ENCODE data around the gene MAP1LC3C. TPM values are rescaled to one million over a fixed set of nuclear protein-coding genes. Genes with fewer than 3 reads are reported as not detected.

The MAP1LC3C gene
- total RNA-seq, result 0.07 and 0.11 TPM in 2 replicates

DNA sequence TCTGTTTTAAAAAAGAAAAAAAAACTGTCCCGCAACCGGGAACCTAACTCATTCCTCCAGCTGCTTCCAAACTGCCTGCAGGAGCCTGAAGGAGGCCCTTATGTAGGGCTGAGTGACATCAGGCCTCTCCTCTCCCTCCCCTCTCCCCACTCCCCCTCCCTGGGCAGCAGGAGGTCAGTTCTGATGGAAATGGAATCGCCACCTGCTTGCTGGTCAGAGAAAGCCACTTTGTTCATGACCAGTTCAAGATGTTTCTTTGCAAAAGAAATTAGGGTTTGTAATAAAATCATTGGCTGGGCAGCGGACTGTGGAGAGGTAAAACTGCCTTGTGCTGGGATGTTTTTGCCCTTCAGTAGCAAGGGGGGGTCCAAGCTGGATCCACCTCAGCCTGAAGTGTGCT lies at the start of gene MAP1LC3C:
TSS of gene MAP1LC3C (minus strand) at position 73 of the 400 bp plus-strand sequence. CDS start 90 bp downstream, outside the sequence.
- DNase-seq (ENCODE audit: low read depth, low spot score), result no peak

- DNase-seq (ENCODE audit: low read depth, low spot score), result no peak
Observed at GRCh38 chr1:242043165-242043564, 44.3 kb upstream of the MAP1LC3C start.

- DNase-seq (ENCODE audit: low read depth, low spot score), result no peak
Observed at GRCh38 chr1:242034392-242034791, 35.5 kb upstream of the MAP1LC3C start.

DNA sequence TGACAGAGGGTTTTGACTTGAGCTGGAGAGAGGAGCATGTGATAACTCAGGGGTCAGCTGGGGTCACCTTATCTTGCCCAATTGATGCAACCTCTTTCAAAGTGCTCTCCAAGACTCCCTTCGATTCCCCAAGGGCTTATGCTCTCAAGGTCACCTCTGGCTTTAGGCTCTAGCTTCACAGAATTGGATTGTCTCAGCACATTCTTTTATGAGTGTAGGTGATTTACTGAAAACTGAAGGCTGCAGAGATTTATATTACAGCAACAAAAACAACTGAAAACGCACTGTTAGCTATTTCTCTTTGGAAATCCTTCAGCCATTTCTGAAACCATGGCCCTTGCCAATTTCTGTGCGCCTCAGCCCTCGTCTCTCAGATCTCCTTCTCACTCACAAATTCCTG lies 34.5 kb upstream of the MAP1LC3C start:
- no peak for DNase-seq (ENCODE audit: low read depth, low spot score)

DNA sequence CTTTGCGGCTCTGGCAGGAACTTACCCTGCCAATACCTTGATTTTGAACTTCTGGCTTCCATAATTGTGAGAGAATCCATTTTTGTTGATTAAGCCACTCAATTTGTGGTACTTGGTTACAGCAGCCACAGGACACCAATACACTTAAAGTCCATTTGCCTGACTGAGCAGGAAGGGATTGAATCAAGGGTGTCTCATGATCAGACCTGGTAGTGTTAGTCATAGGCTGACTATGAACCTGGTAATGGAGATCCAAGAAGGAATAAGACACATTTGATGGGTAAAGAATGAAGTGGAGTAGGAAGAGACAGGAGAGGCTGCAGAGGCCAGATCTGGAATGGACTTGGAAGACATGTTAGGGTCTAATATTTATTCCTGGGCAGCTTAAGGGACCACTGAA lies 31.2 kb upstream of the MAP1LC3C start:
- no peak for DNase-seq (ENCODE audit: low read depth, low spot score)

- DNase-seq (ENCODE audit: low read depth, low spot score), result no peak
Observed at GRCh38 chr1:242025681-242026080, 26.8 kb upstream of the MAP1LC3C start.

DNA sequence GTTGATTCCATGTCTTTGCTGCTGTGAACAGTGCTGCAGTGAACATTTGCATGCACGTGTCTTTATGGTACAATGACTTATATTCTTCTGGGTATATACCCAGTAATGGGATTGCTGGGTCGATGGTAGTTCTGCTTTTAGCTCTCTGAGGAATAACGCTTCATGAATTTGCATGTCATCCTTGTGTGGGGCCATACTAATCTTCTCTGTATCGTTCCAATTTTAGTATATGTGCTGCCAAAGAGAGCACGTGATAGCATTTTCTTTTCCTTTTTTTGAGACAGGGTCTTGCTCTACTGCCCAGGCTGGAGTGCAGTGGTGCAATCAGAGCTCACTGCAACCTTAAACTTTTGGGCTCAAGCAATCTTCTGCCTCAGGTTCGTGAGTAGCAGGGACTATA lies 24.9 kb upstream of the MAP1LC3C start:
- DNase-seq (ENCODE audit: low read depth, low spot score), result no peak

DNA sequence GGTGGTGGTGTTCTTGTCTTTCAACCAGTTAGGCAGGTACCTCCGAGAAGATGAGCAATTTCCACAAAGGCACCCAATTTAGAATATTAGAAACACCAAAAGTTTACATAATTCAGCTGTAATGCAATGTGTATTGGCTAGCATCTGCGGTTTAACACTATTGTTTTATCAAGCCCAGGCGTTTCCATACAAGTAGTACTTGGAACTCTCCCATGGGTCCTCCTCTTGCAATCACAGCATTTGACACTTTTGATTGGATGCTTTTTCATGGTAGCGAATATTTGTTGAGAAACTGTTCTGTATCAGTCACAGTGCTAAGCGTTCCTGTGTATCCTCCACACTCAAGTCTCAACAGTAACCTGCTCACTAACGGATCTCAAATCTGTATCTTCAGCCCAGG lies 20.1 kb upstream of the MAP1LC3C start:
- DNase-seq (ENCODE audit: low read depth, low spot score), result no peak

GRCh38 chr1:242017580-242018233 lies 18.8 kb upstream of the MAP1LC3C start:
- no peak for DNase-seq (ENCODE audit: low read depth, low spot score)

DNA sequence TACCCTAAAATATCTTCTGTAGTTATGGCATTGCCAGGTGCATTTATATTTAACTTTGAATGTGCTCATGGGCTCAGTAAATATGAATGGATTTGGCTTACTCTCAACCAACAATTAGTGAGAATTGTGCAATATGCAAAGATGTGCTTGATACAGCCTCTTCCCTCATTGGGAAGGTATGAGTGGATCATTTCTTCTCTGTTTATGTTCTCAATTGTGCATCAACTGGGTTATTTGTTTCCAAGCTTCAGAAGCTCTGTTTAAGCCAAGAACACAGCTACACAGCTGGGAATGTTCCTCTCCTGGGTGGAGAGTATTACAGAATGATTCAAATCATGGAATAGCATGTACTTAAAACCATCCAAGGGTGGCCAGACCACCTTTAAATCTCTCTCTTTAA lies 17.6 kb upstream of the MAP1LC3C start:
- DNase-seq (ENCODE audit: low read depth, low spot score), result no peak

- no peak for DNase-seq (ENCODE audit: low read depth, low spot score)
Observed at GRCh38 chr1:242011894-242012660, 13.2 kb upstream of the MAP1LC3C start.

DNA sequence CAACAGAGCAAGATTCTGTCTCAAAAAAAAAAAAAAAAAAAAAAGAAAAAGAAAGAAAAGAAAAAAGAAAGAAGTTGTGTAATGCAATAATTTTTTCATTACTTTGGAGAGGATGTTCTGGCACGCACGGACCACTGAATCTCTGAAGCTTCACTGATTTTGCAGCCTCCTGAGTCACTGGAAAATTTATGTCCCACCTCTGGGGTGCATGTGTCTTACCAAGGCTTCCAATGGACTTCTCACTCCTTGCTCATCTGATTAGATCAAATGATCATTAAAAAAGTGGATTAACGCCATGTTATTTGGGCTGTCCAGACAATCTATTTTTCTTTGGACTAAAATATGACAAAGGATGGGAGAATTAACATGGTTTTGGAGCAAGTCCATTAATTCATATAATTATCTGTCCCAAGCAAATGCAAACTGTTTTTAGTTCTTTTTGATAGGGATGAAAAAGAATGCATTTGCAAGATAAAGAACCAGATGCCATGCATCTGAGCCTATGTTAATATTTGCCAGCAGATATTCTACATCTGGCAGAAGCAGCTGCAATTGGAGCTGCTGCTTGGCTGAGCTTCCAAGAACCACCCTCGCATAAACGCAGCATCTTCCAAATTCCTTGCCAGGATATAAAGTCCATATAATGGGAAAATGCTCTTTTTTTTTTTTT lies 10.1 kb upstream of the MAP1LC3C start:
- no peak for DNase-seq (ENCODE audit: low read depth, low spot score)

GRCh38 chr1:242006976-242007375 lies 8.1 kb upstream of the MAP1LC3C start:
- DNase-seq (ENCODE audit: low read depth, low spot score), result no peak

- no peak for DNase-seq (ENCODE audit: low read depth, low spot score)
Observed at GRCh38 chr1:242005866-242006535, 7.1 kb upstream of the MAP1LC3C start.

GRCh38 chr1:242004751-242005495 lies 6.0 kb upstream of the MAP1LC3C start:
- no peak for DNase-seq (ENCODE audit: low read depth, low spot score)

- no peak for DNase-seq (ENCODE audit: low read depth, low spot score)
Observed at GRCh38 chr1:242002510-242002909, 3.6 kb upstream of the MAP1LC3C start.

- DNase-seq (ENCODE audit: low read depth, low spot score), result no peak
Observed at GRCh38 chr1:242002072-242002471, 3.2 kb upstream of the MAP1LC3C start.

DNA sequence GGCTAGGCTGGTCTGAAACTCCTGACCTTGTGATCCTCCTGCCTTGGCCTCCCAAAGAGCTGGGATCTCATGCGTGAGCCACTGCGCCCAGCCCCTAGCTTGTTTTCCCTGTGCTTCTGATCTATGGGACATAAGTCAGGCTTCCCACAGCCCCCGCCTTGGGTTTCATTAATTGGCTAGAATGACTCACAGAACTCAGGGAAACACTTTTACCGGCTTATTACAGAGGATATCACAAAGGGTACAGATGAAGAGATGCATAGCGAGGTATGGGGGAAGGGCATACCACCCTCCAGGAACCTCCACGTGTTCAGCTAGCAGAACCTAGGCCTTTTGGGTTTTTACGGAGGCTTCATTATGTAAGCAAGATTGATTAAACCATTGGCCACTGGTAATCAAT lies 1.5 kb upstream of the MAP1LC3C start:
- DNase-seq (ENCODE audit: low read depth, low spot score), result no peak

DNA sequence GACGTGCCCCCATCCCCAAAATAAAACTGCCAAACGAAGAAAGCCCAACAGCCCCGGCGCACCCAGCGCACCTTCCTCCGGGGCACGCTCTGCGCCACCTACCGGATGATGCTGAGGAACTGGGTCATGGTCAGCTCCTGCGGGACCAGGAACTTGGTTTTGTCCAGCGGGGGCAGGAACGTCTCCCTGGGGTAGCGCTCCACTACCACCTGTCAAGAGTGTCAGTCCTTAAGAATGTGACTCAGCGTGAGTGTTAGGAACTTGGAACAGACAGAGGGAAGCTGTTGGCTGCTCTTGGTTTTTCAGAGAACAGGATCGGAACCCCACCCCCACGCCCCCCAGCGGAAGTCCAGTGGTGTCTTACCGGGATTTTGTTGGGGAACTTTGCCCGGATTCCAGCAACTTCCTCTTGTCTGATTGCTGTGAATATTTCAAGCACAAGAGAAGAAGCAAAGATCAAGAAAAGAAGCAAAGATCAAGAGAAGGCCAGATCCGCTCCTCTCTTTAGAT lies 431 bp downstream of the MAP1LC3C start:
- DNase-seq (ENCODE audit: low read depth, low spot score), result no peak

DNA sequence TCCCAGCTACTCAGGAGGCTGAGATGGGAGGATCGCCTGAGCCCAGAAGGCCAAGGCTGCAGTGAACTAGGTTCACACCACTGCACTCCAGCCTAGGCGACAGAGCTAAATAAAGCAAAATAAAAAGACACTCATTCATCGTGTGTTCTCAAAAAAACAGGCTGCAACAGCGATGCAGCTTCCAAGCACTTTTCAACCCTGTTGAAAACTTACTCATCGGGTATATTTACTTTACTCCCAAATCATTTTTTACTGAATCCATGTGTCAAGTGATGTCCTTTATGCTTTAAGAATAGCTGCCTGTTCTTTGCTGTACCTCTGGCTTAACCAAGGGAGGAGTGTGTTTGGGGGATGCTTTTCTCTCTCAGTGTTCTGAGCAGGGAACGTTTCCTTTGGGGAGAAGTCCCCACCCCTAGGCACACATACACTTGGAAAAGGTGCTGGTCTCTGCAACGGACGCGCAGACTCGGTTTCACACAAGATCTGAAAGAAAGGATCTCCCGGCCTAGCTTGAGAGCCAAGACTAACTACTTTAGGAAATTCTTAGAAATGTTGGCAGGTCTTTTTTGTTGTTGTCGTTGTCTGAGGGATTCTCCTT lies 1.4 kb downstream of the MAP1LC3C start:
- DNase-seq (ENCODE audit: low read depth, low spot score), result no peak

DNA sequence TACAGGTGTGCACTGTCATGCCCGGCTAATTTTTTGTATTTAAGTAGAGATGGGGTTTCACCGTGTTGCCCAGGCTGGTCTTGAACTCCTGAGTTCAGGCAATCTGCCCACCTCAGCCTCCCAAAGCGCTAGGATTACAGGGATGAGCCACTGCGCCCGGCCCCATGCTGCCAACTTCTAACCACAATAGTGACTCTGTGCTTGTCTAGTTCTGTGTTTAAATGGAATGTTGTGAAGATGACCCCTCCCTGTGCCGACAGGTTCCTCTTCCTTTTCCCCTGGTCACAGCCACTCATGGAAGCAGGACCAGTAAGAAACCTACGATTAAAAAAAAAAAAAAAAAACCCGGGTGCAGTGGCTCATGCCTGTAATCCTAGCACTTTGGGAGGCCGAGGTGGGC lies 4.7 kb downstream of the MAP1LC3C start:
- no peak for DNase-seq (ENCODE audit: low read depth, low spot score)
